Endothelial cell (in vitro differentiated cells): ENCODE data around the gene INF2. TPM values are rescaled to one million over a fixed set of nuclear protein-coding genes. Genes with fewer than 3 reads are reported as not detected.

Source experiments
- DNase-seq: peaks from one replicate; pipeline ENCODE4 v3.0.0; 2021; ENCODE audit warnings: low spot score
- H3K27ac Mint-ChIP-seq: one replicate; pipeline ENCODE4 v1.8.0; 2021; ENCODE audit warnings: mixed read lengths, inconsistent platforms; ENCODE audit not compliant: unreplicated experiment
- H3K27me3 Mint-ChIP-seq: one replicate; pipeline ENCODE4 v1.8.0; 2021; ENCODE audit warnings: mild to moderate bottlenecking, moderate library complexity, mixed read lengths, inconsistent platforms; ENCODE audit not compliant: unreplicated experiment
- H3K36me3 Mint-ChIP-seq: one replicate; pipeline ENCODE4 v1.8.0; 2021; ENCODE audit warnings: mild to moderate bottlenecking, low read depth, mixed read lengths, inconsistent platforms; ENCODE audit not compliant: unreplicated experiment
- H3K4me1 Mint-ChIP-seq: one replicate; pipeline ENCODE4 v1.8.0; 2021; ENCODE audit warnings: mild to moderate bottlenecking, mixed read lengths, inconsistent platforms; ENCODE audit not compliant: unreplicated experiment
- H3K4me3 Mint-ChIP-seq: one replicate; pipeline ENCODE4 v1.8.0; 2021; ENCODE audit warnings: mild to moderate bottlenecking, mixed read lengths, inconsistent platforms; ENCODE audit not compliant: unreplicated experiment
- H3K9me3 Mint-ChIP-seq: one replicate; pipeline ENCODE4 v1.8.0; 2021; ENCODE audit warnings: mixed read lengths, inconsistent platforms; ENCODE audit not compliant: unreplicated experiment
- CTCF ChIP-seq: fragments of 200-600 bp; sonication (generic); IDR thresholded peaks from one replicate; pipeline ENCODE4 v1.5.0; 2021; ENCODE audit warnings: antibody characterized with exemption; ENCODE audit not compliant: unreplicated experiment
- total RNA-seq: library from RNA; stranded (reverse); fragmentation: NEBNext Ultra II Directional; extraction: Animal tissue kit (Norgen Biotek cat#: 25700); gene quantifications from one replicate; pipeline ENCODE4 v1.2.1, GENCODE V29; 2021; ENCODE audit not compliant: unreplicated experiment

INF2 gene
- total RNA-seq, 1 donor from 2014 or later, result 97.2 TPM

GRCh38 chr14:104745431-104745830 is 56.0 kb downstream of the INF2 start:
- no peak for DNase-seq
- H3K9me3 Mint-ChIP-seq, result no peaks in the 10 kb centered on the region
- H3K27me3 Mint-ChIP-seq, result peaks cover 5% of the 10 kb centered on the region
- H3K4me1 Mint-ChIP-seq, result no peaks in the 10 kb centered on the region
- no peak overlapping the region for H3K4me3 Mint-ChIP-seq
- no peak for TF ChIP-seq CTCF
- H3K36me3 Mint-ChIP-seq, result peaks cover 4% of the 10 kb centered on the region
- H3K27ac Mint-ChIP-seq, result no peak overlapping the region

- Mint-ChIP-seq H3K36me3 (peaks cover 4% of the 10 kb centered on the region), H3K27me3 (peaks cover 3% of the 10 kb centered on the region), H3K9me3 (no peaks in the 10 kb centered on the region), H3K4me1 (no peaks in the 10 kb centered on the region), H3K4me3 (no peak overlapping the region), H3K27ac (no peak overlapping the region)
- no peak for DNase-seq
- no peak for TF ChIP-seq CTCF
Measured at GRCh38 chr14:104746071-104746545, 56.7 kb downstream of the INF2 start.

- peaks cover 2% of the 10 kb centered on the region for H3K27me3 Mint-ChIP-seq
- no peaks in the 10 kb centered on the region for H3K9me3 Mint-ChIP-seq
- no peaks in the 10 kb centered on the region for H3K4me1 Mint-ChIP-seq
- no peak for TF ChIP-seq CTCF
- peaks cover 4% of the 10 kb centered on the region for H3K36me3 Mint-ChIP-seq
- no peak for DNase-seq
- H3K27ac Mint-ChIP-seq, result no peak overlapping the region
- no peak overlapping the region for H3K4me3 Mint-ChIP-seq
Measured at GRCh38 chr14:104746934-104747481, 57.6 kb downstream of the INF2 start.

GRCh38 chr14:104747876-104748275 is 58.5 kb downstream of the INF2 start:
- H3K4me3 Mint-ChIP-seq, result no peak overlapping the region
- no peak overlapping the region for H3K27ac Mint-ChIP-seq
- no peak for TF ChIP-seq CTCF
- H3K27me3 Mint-ChIP-seq, result peaks cover 5% of the 10 kb centered on the region
- no peaks in the 10 kb centered on the region for H3K4me1 Mint-ChIP-seq
- no peak for DNase-seq
- H3K36me3 Mint-ChIP-seq, result peaks cover 4% of the 10 kb centered on the region
- no peaks in the 10 kb centered on the region for H3K9me3 Mint-ChIP-seq

- Mint-ChIP-seq H3K36me3 (peaks cover 7% of the 10 kb centered on the region), H3K27ac (no peak overlapping the region), H3K4me1 (peaks cover 7% of the 10 kb centered on the region), H3K27me3 (peaks cover 11% of the 10 kb centered on the region), H3K4me3 (no peak overlapping the region), H3K9me3 (no peaks in the 10 kb centered on the region)
- no peak for TF ChIP-seq CTCF
- no peak for DNase-seq
Measured at GRCh38 chr14:104749111-104749649, 59.8 kb downstream of the INF2 start.
